Measurements from ENCODE around the gene KCNK2. TPM values are rescaled to one million over a fixed set of nuclear protein-coding genes. Genes with fewer than 3 reads are reported as not detected.

KCNK2 gene
- total RNA-seq, 1 experiment from 2014 or later: 0.44 TPM

DNA sequence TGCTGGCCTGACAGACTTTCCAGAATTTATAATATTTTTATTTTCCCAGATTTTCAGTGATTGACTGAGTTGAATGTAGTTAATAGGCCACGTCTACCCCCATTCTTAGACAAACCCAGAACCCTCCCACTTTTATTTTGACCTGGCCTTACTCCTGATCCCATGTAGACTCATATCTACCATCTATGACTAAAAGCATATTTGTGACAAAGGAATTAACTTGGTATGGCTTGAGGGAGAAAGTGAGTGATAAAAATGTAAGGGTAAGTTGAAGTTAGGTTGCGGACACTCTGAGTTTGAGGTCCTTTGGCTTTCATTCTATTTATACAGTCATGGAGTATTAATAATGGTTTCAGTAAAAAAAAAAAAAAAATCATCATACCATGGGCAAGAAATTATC is 168.4 kb downstream of the KCNK2 start:
- Histone ChIP-seq H3K9ac (ENCODE audit: extremely low read depth, insufficient read length, low read length) (no peak overlapping the region), H4K8ac (replicated peaks; ENCODE audit: insufficient read length, low read depth, low read length) (no peak overlapping the region), H4K91ac (ENCODE audit: insufficient read length, low read depth, low read length) (no peak overlapping the region), H3T11ph (ENCODE audit: low read length) (no peak overlapping the region), H3K27me3 (ENCODE audit: insufficient read depth, low read length) (no peaks in the 10 kb centered on the region), H4K5ac (ENCODE audit: insufficient read length, low read depth, low read length) (no peak overlapping the region), H2BK5ac (ENCODE audit: insufficient read length, low read length) (no peak overlapping the region), H3K14ac (ENCODE audit: insufficient read depth, low read length) (no peak overlapping the region), H3K4me1 (ENCODE audit: insufficient read depth, low read length) (no peaks in the 10 kb centered on the region), H2BK12ac (ENCODE audit: insufficient read length, low read depth, low read length) (no peak overlapping the region), H3K9me3 (ENCODE audit: control insufficient read depth, low read depth, low read length) (no peaks in the 10 kb centered on the region), H2BK15ac (ENCODE audit: low read depth, low read length) (no peak overlapping the region), H3K79me1 (ENCODE audit: insufficient read depth, low read depth, low read length, poor library complexity, severe bottlenecking) (no peaks in the 10 kb centered on the region), H3K23me2 (ENCODE audit: insufficient read length, low read depth, low read length, poor library complexity, severe bottlenecking) (no peaks in the 10 kb centered on the region), H2BK20ac (ENCODE audit: low read depth, low read length, poor library complexity, severe bottlenecking) (no peak overlapping the region), H2AK5ac (ENCODE audit: insufficient read length, low read length) (no peak overlapping the region), H2AFZ (ENCODE audit: low read length) (no peak overlapping the region), H3K27ac (ENCODE audit: insufficient read length, low read depth, low read length) (no peak overlapping the region), H3K18ac (ENCODE audit: insufficient read length, low read depth, low read length) (no peak overlapping the region), H3K56ac (ENCODE audit: insufficient read length, low read depth, low read length) (no peak overlapping the region), H3K79me2 (ENCODE audit: insufficient read depth, low read length) (no peaks in the 10 kb centered on the region), H3K4me2 (ENCODE audit: insufficient read depth, insufficient read length, low read length) (no peak overlapping the region), H3K4ac (ENCODE audit: low read depth, low read length) (no peak overlapping the region), H3K23ac (ENCODE audit: insufficient read length, low read depth, low read length) (no peak overlapping the region), H2BK120ac (ENCODE audit: low read depth, low read length, poor library complexity, severe bottlenecking) (no peak overlapping the region), H4K20me1 (ENCODE audit: control insufficient read depth, insufficient read depth, insufficient read length) (no peaks in the 10 kb centered on the region)
- no peaks in the 10 kb centered on the region for H3K4me1 Mint-ChIP-seq
- no peak overlapping the region for H3K4me3 Mint-ChIP-seq
- no peak overlapping the region for H3K27ac Mint-ChIP-seq
- 100% methylated on average over 1 of the region's 2 CpGs for WGBS (ENCODE audit: extremely low coverage, insufficient read length, low lambda C conversion rate)
- DNase-seq: no peak
- H3K9me3 Mint-ChIP-seq: no peaks in the 10 kb centered on the region; a peak in 1 of 5 replicates
- TF ChIP-seq, protein P1, sequence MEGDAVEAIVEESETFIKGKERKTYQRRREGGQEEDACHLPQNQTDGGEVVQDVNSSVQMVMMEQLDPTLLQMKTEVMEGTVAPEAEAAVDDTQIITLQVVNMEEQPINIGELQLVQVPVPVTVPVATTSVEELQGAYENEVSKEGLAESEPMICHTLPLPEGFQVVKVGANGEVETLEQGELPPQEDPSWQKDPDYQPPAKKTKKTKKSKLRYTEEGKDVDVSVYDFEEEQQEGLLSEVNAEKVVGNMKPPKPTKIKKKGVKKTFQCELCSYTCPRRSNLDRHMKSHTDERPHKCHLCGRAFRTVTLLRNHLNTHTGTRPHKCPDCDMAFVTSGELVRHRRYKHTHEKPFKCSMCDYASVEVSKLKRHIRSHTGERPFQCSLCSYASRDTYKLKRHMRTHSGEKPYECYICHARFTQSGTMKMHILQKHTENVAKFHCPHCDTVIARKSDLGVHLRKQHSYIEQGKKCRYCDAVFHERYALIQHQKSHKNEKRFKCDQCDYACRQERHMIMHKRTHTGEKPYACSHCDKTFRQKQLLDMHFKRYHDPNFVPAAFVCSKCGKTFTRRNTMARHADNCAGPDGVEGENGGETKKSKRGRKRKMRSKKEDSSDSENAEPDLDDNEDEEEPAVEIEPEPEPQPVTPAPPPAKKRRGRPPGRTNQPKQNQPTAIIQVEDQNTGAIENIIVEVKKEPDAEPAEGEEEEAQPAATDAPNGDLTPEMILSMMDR (conservative IDR thresholded peaks at IDR 0.05): no peak
- H3K36me3 Mint-ChIP-seq (ENCODE audit: insufficient read depth in 1 of 3, low read depth in 3 of 3): no peaks in the 10 kb centered on the region
- H3K27me3 Mint-ChIP-seq (ENCODE audit: low read depth): no peaks in the 10 kb centered on the region
